Neural cell (in vitro differentiated cells): ENCODE measurements around the gene WDR33. TPM values are rescaled to one million over a fixed set of nuclear protein-coding genes. Genes with fewer than 3 reads are reported as not detected.

ENCODE experiments used
- H2AFZ ChIP-seq: fragments of 200-600, 300-800 bp; sonication (generic), shearing (Covaris generic); 2 replicates; pipeline ENCODE4 v1.6.0; 2014; ENCODE audit warnings: low read depth, mild to moderate bottlenecking, antibody characterized with exemption, low read length, moderate library complexity
- H3F3A ChIP-seq: fragments of 200-600 bp; shearing (Covaris generic); 2 replicates; pipeline ENCODE4 v1.6.1; 2016; ENCODE audit warnings: mild to moderate bottlenecking, moderate library complexity, mixed read lengths, antibody characterized with exemption, low read length; ENCODE audit not compliant: insufficient read depth, poor library complexity, severe bottlenecking
- H3K27ac ChIP-seq: fragments of 200-600, 300-800 bp; sonication (generic), shearing (Covaris generic); 2 replicates; pipeline ENCODE4 v1.5.1; 2014; ENCODE audit warnings: mild to moderate bottlenecking, low read length, moderate library complexity
- H3K27me3 ChIP-seq: fragments of 300-800, 200-600 bp; sonication (generic), shearing (Covaris generic); 2 replicates; pipeline ENCODE4 v1.6.0; 2014; ENCODE audit warnings: mild to moderate bottlenecking, low read depth, low read length, moderate library complexity; ENCODE audit not compliant: insufficient read depth
- H3K36me3 ChIP-seq: fragments of 300-800, 200-600 bp; sonication (generic), shearing (Covaris generic); 2 replicates; pipeline ENCODE4 v1.5.1; 2014; ENCODE audit warnings: mild to moderate bottlenecking, antibody characterized with exemption, low read length, moderate library complexity; ENCODE audit not compliant: insufficient read depth
- H3K4me2 ChIP-seq: fragments of 300-800, 200-600 bp; sonication (generic), shearing (Covaris generic); 2 replicates; pipeline ENCODE4 v1.6.0; 2014; ENCODE audit warnings: mild to moderate bottlenecking, low read length
- H3K4me3 ChIP-seq: fragments of 300-800, 200-600 bp; sonication (generic), shearing (Covaris generic); 2 replicates; pipeline ENCODE4 v1.5.1; 2014; ENCODE audit warnings: mild to moderate bottlenecking, low read length, moderate library complexity
- H3K79me2 ChIP-seq: fragments of 200-600 bp; shearing (Covaris generic); replicated peaks from 2 replicates; pipeline ENCODE4 v1.6.0; 2014; ENCODE audit warnings: mild to moderate bottlenecking, low read length, moderate library complexity; ENCODE audit not compliant: insufficient read depth
- H3K9ac ChIP-seq: fragments of 300-800, 200-600 bp; sonication (generic), shearing (Covaris generic); 2 replicates; pipeline ENCODE4 v1.6.1; 2016; ENCODE audit warnings: mild to moderate bottlenecking, low read length, mixed read lengths
- H3K9me2 ChIP-seq: fragments of 200-600 bp; shearing (Covaris generic); 2 replicates; pipeline ENCODE4 v1.6.1; 2016; ENCODE audit warnings: mild to moderate bottlenecking, low read length, mixed read lengths; ENCODE audit not compliant: insufficient read depth
- H3K9me3 ChIP-seq: fragments of 200-600, 300-800 bp; sonication (generic), shearing (Covaris generic); 2 replicates; pipeline ENCODE4 v1.6.1; 2016; ENCODE audit warnings: mild to moderate bottlenecking, mixed run types, low read length, moderate library complexity, mixed read lengths
- H4K20me1 ChIP-seq: fragments of 200-600 bp; shearing (Covaris generic); 2 replicates; pipeline ENCODE4 v1.6.1; 2016; ENCODE audit warnings: mild to moderate bottlenecking, mixed run types; ENCODE audit not compliant: insufficient read depth
- EP300 ChIP-seq: fragments of 450-650 bp; conservative IDR thresholded peaks from 2 replicates; pipeline ENCODE4 v1.6.1; 2014; ENCODE audit warnings: antibody characterized with exemption, mild to moderate bottlenecking, moderate library complexity; ENCODE audit not compliant: poor library complexity, severe bottlenecking
- EZH2 ChIP-seq: fragments of 200-600, 300-800 bp; shearing (Covaris generic), sonication (generic); IDR thresholded peaks from 2 replicates; pipeline ENCODE4 v1.6.1; 2014; ENCODE audit warnings: antibody characterized with exemption, low read length, borderline replicate concordance, mild to moderate bottlenecking; ENCODE audit not compliant: insufficient read depth, poor library complexity, severe bottlenecking
- MXI1 ChIP-seq: fragments of 450-650 bp; conservative IDR thresholded peaks from 2 replicates; pipeline ENCODE4 v1.6.1; 2014; ENCODE audit warnings: antibody characterized with exemption, mild to moderate bottlenecking; ENCODE audit not compliant: poor library complexity, severe bottlenecking
- POLR2AphosphoS5 ChIP-seq: IDR thresholded peaks from 2 replicates; pipeline ENCODE4 v1.6.1; 2012
- REST ChIP-seq: IDR thresholded peaks from 2 replicates; pipeline ENCODE4 v1.6.1; 2012; ENCODE audit warnings: borderline replicate concordance
- SMC3 ChIP-seq: fragments of 450-650 bp; conservative IDR thresholded peaks from 2 replicates; pipeline ENCODE4 v1.6.1; 2014; ENCODE audit warnings: antibody characterized with exemption, mild to moderate bottlenecking, moderate library complexity; ENCODE audit not compliant: poor library complexity
- TAF1 ChIP-seq: IDR thresholded peaks from 2 replicates; pipeline ENCODE4 v1.6.1; 2012; ENCODE audit warnings: low read depth
- polyA plus RNA-seq: library from polyadenylated mRNA; depleted of rRNA; stranded (reverse); fragments of >200 nt; gene quantifications from 2 replicates; pipeline ENCODE4 v1.2.3, GENCODE V29; 2014
- TF ChIP-seq, protein P1 (sequence below): fragments of 450-650 bp; IDR thresholded peaks from 2 replicates; pipeline ENCODE4 v1.5.1; 2014; ENCODE audit warnings: antibody characterized with exemption, mild to moderate bottlenecking, moderate library complexity; ENCODE audit not compliant: poor library complexity, severe bottlenecking

WDR33 gene
- polyA plus RNA-seq, 1 donor from 2014 or later: 58.7 TPM

DNA sequence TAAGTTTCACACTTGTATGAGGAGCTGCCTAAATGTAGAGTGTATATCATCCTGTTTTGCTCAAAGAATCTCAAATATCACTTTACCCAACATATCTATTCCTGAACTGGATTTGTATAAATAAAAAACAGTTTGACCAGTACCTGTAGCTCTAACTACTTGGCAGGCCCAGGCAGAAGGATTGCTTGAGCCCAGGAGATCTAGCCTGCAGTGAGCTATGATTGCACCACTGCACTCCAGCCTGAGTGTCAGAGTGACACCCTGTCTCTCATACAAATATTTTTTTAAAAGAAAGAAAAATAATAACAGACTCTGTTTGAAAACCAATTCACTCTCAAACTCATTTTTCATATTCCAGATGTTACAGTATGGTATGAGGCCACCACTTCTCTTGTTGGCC, 127.9 kb downstream of the WDR33 start:
- H3K4me3 ChIP-seq: no peak overlapping the region
- H2AFZ ChIP-seq: no peak overlapping the region

DNA sequence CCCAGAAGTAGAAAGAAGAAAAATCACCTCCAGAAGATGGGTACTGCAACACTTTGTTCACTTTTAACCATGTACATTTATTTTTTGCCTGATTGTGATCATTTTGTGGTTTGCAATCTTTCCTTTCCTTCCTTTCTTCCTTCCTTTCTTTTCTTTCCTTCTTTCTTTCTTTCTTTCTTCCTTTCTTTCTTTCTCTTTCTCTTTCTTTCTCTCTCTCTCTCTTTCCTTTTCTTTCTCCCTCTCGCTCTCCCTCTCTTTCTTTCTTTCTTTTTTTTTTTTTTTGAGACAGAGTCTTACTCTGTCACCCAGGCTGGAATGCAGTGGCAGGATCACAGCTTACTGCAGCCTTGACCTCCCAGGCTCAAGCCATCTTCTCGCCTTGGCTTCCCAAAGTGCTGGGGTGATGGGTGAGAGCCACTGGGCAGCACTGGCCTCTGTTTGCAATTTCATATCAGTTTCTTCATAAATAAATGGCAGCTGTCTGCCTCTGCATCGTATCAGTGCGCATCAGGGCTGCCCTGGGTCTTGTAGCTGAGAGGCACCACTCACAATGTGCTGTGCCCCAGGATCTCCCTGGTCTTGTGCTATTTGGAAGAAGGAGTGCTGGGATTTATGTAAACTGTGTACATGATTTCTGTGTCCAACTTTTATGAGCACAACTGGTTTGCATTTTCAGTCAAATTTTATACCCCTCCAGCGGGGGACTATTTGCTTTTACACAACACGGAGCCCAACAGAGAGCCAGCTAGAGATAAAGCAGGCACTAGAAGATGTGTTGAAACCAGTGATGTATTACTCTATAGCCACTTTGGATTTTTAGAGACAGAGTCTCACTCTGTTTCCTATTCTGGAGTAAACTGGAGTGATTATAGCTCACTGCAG, 128.8 kb downstream of the WDR33 start:
- Histone ChIP-seq H3F3A (no peaks in the 10 kb centered on the region), H3K79me2 (no peaks in the 10 kb centered on the region), H3K9ac (no peak overlapping the region), H3K27me3 (no peaks in the 10 kb centered on the region), H3K9me2 (no peaks in the 10 kb centered on the region), H3K36me3 (no peaks in the 10 kb centered on the region), H3K4me2 (no peak overlapping the region), H3K9me3 (no peaks in the 10 kb centered on the region), H3K4me3 (no peak overlapping the region), H4K20me1 (no peaks in the 10 kb centered on the region), H2AFZ (no peak overlapping the region), H3K27ac (no peak overlapping the region)
- no peak for TF ChIP-seq MXI1
- TF ChIP-seq EP300: no peak
- TF ChIP-seq SMC3: no peak
- TF ChIP-seq, protein P1, sequence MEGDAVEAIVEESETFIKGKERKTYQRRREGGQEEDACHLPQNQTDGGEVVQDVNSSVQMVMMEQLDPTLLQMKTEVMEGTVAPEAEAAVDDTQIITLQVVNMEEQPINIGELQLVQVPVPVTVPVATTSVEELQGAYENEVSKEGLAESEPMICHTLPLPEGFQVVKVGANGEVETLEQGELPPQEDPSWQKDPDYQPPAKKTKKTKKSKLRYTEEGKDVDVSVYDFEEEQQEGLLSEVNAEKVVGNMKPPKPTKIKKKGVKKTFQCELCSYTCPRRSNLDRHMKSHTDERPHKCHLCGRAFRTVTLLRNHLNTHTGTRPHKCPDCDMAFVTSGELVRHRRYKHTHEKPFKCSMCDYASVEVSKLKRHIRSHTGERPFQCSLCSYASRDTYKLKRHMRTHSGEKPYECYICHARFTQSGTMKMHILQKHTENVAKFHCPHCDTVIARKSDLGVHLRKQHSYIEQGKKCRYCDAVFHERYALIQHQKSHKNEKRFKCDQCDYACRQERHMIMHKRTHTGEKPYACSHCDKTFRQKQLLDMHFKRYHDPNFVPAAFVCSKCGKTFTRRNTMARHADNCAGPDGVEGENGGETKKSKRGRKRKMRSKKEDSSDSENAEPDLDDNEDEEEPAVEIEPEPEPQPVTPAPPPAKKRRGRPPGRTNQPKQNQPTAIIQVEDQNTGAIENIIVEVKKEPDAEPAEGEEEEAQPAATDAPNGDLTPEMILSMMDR: no peak
- TF ChIP-seq REST: no peak
- no peak for TF ChIP-seq POLR2AphosphoS5

More for the DNA sequence above, 127.9 kb downstream of the WDR33 start:
- Histone ChIP-seq H3K9me3 (no peaks in the 10 kb centered on the region), H3K4me2 (no peak overlapping the region), H3K27me3 (no peaks in the 10 kb centered on the region), H3K9ac (no peak overlapping the region), H3K27ac (no peak overlapping the region), H3K36me3 (no peaks in the 10 kb centered on the region), H3F3A (no peaks in the 10 kb centered on the region), H4K20me1 (no peaks in the 10 kb centered on the region), H3K9me2 (no peaks in the 10 kb centered on the region), H3K79me2 (no peaks in the 10 kb centered on the region)
- TF ChIP-seq REST: no peak
- TF ChIP-seq, protein P1: no peak
- no peak for TF ChIP-seq TAF1
- no peak for TF ChIP-seq SMC3
- TF ChIP-seq EZH2: no peak
- no peak for TF ChIP-seq MXI1
